GM18870 (cell line): ENCODE results near the gene ZNF793.

Experiments used
- ATAC-seq: cut with Tn5 transposase; IDR thresholded peaks from one replicate; pipeline ENCODE4 v1.9.1; 2021; ENCODE audit warnings: moderate library complexity; ENCODE audit not compliant: unreplicated experiment

ZNF793 gene

DNA sequence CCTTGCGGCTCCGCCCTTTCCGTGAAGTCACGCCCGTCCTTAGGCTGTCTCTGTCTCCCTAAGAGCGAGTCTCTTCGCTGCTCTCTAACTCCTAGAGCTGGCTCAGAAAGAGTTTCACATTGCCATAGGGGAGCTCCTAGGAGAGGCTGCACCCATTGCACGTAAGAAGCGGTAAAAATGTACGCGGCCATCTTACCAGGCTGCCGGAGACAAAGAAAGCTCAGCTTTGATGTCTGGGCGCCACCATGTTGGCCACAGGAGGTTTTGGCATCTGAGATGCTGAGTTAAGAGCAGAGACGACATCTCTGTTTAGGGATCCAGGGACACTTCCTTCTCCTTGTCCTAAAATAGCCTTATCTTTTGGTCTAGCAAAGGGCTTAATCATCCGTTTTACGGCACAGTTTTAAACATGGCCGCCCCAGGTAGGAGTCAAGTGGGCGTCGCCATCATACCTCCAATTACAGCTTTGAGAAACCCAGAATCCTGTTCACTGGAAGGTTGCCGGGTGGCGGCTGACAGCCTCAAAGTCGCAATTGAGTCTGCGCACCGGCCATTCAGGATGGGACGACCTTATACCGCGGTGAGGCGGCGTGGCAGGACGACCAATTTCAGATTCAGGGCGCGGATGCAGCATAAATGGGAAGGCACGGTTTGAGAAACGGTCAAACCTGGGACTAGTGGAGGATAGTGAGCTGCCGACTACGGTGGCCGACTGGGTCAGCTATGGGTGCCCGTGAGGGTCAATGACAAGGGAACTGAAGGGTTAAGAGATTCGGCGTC is at the start of gene ZNF793:
Gene ZNF793, plus strand, starts transcription at position 553 of the 780 bp plus-strand sequence. CDS start 16,501 bp downstream, outside the sequence.
- no peak for ATAC-seq

- no peak for ATAC-seq
Measured at GRCh38 chr19:37466277-37466797, 40.4 kb upstream of the ZNF793 start.

DNA sequence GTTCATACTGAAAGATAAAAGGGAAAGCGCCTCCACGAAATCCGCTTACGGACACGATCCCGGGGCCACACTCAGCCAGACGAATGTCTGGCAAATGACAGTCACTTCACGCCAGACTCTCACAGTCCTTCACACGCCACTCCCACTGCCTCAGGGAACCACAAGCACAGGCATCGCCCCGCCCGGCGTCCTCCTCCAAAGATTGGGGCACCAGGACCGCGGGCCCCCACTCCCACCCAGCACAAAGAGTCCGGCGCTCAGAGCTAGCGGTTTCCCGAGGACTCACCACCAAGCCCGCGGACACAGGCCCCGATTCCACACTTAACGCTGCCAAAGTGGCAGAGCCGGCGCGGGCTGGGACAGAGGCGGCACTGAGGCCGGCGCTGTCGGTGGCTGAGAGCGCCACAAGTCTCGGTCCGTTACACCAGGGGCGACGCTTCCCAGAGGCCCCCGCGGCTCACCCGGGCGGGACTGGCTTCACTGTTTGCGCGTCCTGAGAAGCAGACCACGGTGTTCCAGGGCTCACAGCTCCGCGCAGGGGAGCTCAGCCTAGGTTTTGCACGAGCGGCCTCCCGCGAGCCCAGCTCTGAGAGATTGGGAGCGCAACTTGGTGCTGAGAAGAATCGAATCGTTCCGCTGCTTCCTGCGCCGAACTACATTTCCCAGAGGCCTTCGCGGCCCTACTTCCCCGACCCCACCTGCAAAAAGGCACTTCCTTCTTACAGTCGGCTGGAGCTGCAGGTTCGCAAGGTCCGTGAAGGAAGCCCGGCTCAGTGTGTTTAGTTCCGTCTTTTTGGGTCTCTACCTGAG is 39.7 kb upstream of the ZNF793 start, which contains the start of gene ZNF569:
Gene ZNF569, minus strand, starts transcription at position 647 of the 810 bp plus-strand sequence. CDS start 22,523 bp downstream, outside the sequence.
- peak; percentile 66 for ATAC-seq

DNA sequence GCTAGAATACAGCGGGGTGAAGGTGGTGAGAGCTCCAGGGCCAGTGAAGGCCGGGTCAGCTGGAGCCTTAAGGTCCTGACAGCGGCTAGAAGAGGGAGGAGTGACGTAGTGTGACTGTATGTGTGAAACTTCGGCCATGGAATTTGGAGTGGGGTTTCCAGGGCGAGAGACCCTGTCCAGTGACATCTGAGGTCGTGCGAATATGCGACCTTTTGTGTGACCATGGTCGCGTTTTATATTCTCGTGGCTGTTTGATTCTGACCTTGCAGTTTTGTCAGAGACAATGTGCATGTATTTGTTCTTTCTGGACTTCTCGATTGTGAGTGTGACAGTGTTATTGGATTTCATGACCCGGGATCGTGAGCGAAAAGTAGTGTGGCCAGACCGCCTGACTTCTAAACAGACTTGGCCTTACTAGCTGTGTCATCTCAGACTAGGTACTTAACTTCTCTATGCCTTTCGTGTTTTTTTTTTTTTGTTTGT is 39.1 kb upstream of the ZNF793 start:
- no peak for ATAC-seq

- ATAC-seq = peak; percentile 38
Measured at GRCh38 chr19:37468961-37469777, 37.6 kb upstream of the ZNF793 start, which contains the start of gene ZNF570. Gene ZNF570 (plus strand): TSS chr19:37469356. CDS start chr19:37470355, 999 bp downstream.

DNA sequence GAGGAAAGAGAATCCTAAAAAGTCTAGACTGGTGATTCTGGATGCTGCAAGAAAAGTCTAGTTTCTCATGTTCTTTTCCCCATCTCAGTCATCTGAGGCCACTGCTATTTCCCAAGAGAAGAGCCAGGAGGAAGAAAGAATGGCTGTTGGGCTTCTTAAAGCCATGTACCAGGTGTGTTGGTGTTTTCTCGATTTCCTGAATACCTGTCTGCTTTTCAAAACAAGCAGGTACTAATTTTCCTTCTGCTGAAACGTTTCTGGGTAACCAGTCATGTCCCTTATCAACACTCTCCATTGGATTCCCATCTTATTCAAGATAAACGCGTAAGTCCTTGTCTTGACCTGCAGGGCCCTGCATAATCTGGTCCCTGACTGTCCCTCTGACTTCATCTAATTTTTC is 36.5 kb upstream of the ZNF793 start:
- no peak for ATAC-seq

DNA sequence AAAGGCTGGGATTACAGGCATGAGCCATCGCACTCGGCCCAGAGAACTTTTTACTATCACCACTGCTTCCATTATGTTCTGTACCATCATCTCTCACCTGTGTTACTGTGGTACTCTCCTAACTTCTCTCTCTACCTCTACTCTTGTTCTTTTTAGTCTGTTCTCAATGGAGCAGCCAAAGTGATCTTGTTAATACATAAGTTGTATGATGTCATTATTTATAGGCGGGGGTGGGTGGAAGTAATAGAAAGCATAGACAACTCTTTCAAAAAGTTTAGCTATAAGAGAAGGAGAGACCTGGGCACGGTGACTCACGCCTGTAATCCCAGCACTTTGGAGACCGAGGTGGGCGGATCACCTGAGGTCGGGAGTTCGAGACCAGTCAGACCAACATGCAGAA is 34.6 kb upstream of the ZNF793 start:
- ATAC-seq = no peak

DNA sequence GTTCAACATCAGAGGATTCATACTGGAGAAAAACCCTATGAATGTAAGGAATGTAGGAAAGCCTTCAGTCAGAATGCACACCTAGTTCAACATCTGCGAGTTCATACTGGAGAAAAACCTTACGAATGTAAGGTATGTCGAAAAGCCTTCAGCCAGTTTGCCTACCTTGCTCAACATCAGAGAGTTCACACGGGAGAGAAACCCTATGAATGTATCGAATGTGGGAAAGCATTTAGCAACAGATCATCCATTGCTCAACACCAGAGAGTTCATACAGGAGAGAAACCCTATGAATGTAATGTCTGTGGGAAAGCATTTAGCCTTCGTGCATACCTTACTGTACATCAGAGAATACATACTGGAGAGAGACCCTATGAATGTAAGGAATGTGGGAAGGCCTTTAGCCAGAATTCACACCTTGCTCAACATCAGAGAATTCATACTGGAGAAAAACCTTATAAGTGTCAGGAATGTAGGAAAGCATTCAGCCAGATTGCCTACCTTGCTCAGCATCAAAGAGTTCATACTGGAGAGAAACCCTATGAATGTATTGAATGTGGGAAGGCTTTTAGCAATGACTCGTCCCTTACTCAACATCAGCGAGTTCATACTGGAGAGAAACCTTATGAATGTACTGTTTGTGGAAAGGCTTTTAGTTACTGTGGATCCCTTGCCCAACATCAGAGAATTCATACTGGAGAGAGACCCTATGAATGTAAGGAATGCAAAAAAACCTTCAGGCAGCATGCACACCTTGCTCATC is 22.2 kb upstream of the ZNF793 start:
- no peak for ATAC-seq

GRCh38 chr19:37492213-37492612 is 14.5 kb upstream of the ZNF793 start:
- no peak for ATAC-seq

GRCh38 chr19:37505958-37506386 is 767 bp upstream of the ZNF793 start:
- ATAC-seq = no peak

- ATAC-seq = no peak
Measured at GRCh38 chr19:37507167-37507464, 377 bp downstream of the ZNF793 start.

DNA sequence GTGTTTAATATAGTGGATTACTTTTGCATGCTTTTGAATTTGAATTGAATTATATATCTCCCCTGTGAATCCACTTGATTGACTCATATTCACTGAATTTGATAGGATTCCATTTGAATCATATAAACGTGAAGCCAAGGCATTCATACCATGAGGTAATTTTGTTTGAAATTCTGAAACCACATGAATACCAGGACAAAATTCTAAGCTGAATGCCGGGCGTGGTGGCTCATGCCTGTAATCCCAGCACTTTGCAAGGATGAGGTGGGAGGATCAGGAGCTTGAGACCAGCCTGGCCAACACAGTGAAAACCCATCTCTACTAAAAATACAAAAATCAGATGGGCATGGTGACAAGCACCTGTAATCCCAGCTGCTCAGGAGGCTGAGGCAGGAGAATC is 4.4 kb downstream of the ZNF793 start:
- no peak for ATAC-seq

GRCh38 chr19:37511821-37512220 is 5.1 kb downstream of the ZNF793 start:
- no peak for ATAC-seq

- ATAC-seq = no peak
Measured at GRCh38 chr19:37513397-37513796, 6.7 kb downstream of the ZNF793 start.

DNA sequence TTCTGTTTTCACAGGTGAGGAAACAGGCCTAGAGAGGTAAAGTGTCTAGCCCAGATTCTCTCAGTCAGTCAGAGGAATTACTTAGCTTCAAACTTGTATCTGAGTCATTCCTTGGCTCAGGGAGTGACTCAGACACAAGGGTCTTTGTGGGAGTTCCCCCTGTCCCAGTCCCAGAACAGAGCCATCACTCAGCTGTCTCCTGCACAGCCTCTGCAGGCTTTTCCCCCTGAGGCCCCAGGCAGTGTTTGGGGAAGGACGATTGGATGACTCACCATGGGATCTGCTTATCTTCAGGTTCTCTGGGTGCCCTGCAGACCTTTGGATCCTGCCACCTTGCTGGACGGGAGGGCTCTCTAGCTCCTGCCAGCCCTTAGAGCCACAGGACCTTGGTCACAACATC is 13.2 kb downstream of the ZNF793 start:
- no peak for ATAC-seq

- no peak for ATAC-seq
Measured at GRCh38 chr19:37537391-37537947, 30.7 kb downstream of the ZNF793 start.

- no peak for ATAC-seq
Measured at GRCh38 chr19:37551129-37551993, 44.6 kb downstream of the ZNF793 start.

DNA sequence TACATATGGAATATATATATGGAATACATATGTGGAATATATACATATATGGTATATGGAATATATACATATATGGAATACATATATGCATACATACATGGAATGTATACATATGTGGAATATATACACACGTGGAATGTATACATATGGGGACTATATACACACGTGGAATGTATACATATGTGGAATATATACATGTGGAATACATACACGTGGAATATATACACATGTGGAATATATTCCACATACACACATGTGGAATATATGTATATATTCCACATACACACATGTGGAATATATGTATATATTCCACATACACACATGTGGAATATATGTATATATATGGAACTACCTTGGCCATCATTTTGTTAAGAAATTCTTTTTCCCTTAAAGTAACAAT is 56.8 kb downstream of the ZNF793 start:
- ATAC-seq = no peak
